HUDEP-2 (cell line): ENCODE results near the gene CALU.

Source experiments
- DNase-seq, 76 experiments: peaks; one replicate each; lab custom pipeline; 2025; ENCODE audit not compliant: unreplicated experiment in 76 of 76; lab: John Stamatoyannopoulos, UW

The CALU gene

GRCh38 chr7:128781851-128782250, 42.7 kb downstream of the CALU start:
- no peak for DNase-seq

- DNase-seq: peak; percentile 19 to 95 (median 77)
These were observed 44.1 kb downstream of the CALU start for GRCh38 chr7:128783143-128783861.

GRCh38 chr7:128785738-128786137, 46.6 kb downstream of the CALU start:
- DNase-seq: no peak

- no peak for DNase-seq
These were observed 49.6 kb downstream of the CALU start for GRCh38 chr7:128788446-128789412.

GRCh38 chr7:128790315-128791041, 51.3 kb downstream of the CALU start:
- no peak for DNase-seq

GRCh38 chr7:128791121-128791971, 52.2 kb downstream of the CALU start, which contains the start of gene CCDC136:
TSS of gene CCDC136 (plus strand) at chr7:128791968. CDS start at chr7:128792412, 444 bp downstream.
- peak in 52 of 76 experiments; percentile 4 to 68 (median 38) for DNase-seq

- DNase-seq: no peak
These were observed 52.8 kb downstream of the CALU start for GRCh38 chr7:128791972-128792327.

- DNase-seq: peak in 25 of 76 experiments; percentile 1 to 45 (median 20)
These were observed 53.5 kb downstream of the CALU start for GRCh38 chr7:128792471-128793180.

GRCh38 chr7:128793181-128793547, 54.0 kb downstream of the CALU start:
- no peak for DNase-seq

- DNase-seq: no peak
These were observed 54.9 kb downstream of the CALU start for GRCh38 chr7:128794020-128794419.

- no peak for DNase-seq
These were observed 55.3 kb downstream of the CALU start for GRCh38 chr7:128794436-128794835.

GRCh38 chr7:128795129-128795528, 56.0 kb downstream of the CALU start:
- DNase-seq: no peak

- DNase-seq: no peak
These were observed 57.2 kb downstream of the CALU start for GRCh38 chr7:128796327-128796726.

- DNase-seq: no peak
These were observed 60.3 kb downstream of the CALU start for GRCh38 chr7:128799451-128799850.

- no peak for DNase-seq
These were observed 61.4 kb downstream of the CALU start for GRCh38 chr7:128800567-128800966.

GRCh38 chr7:128801003-128801402, 61.8 kb downstream of the CALU start:
- DNase-seq: no peak

- DNase-seq: no peak
These were observed 62.7 kb downstream of the CALU start for GRCh38 chr7:128801667-128802418.

- no peak for DNase-seq
These were observed 65.3 kb downstream of the CALU start for GRCh38 chr7:128804484-128804883.

- DNase-seq: no peak
These were observed 66.1 kb downstream of the CALU start for GRCh38 chr7:128805225-128805624.
